Measurements from ENCODE around the gene CBX1. TPM values are rescaled to one million over a fixed set of nuclear protein-coding genes. Genes with fewer than 3 reads are reported as not detected.

The CBX1 gene
- total and polyA plus RNA-seq, 2 experiments from 2014 or later = 127 to 223 TPM

GRCh38 chr17:48149787-48150463, 48.6 kb upstream of the CBX1 start:
- Histone ChIP-seq H3K27me3 (ENCODE audit: insufficient read depth) (no peaks in the 10 kb centered on the region), H3K4me3 (no peak overlapping the region), H3K9me2 (ENCODE audit: insufficient read depth) (no peaks in the 10 kb centered on the region), H3K36me3 (ENCODE audit: insufficient read depth) (no peaks in the 10 kb centered on the region), H3K27ac (ENCODE audit: low read depth) (no peak overlapping the region), H2AFZ (no peak overlapping the region), H3K4me1 (ENCODE audit: insufficient read depth) (peaks cover 24% of the 10 kb centered on the region), H3K4me2 (peak overlapping the region; percentile 28), H3F3A (replicated peaks; ENCODE audit: low read depth) (no peaks in the 10 kb centered on the region; the same call in 1 of the 2 replicates), H4K20me1 (replicated peaks; ENCODE audit: insufficient read depth) (no peaks in the 10 kb centered on the region), H3K79me2 (replicated peaks; ENCODE audit: insufficient read depth) (no peaks in the 10 kb centered on the region)
- no peak overlapping the region for H3K4me3 Mint-ChIP-seq
- DNase-seq (ENCODE audit: low spot score) = no peak
- H3K27me3 Mint-ChIP-seq (ENCODE audit: insufficient read depth, low read depth, poor library complexity) = peaks cover 11% of the 10 kb centered on the region
- no peak overlapping the region for H3K27ac Mint-ChIP-seq
- peaks cover 41% of the 10 kb centered on the region for H3K4me1 Mint-ChIP-seq
- TF ChIP-seq POLR2AphosphoS5 (IDR thresholded peaks at IDR 0.05; ENCODE audit: low read depth) (no peak), ZNF331 (CRISPR knock-in tag; IDR thresholded peaks at IDR 0.05; ENCODE audit: low read depth) (no peak), EZH2phosphoT487 (IDR thresholded peaks at IDR 0.05; ENCODE audit: unreplicated experiment) (no peak), ETS1 (IDR thresholded peaks at IDR 0.05) (no peak), ZNF114 (CRISPR knock-in tag; IDR thresholded peaks at IDR 0.05) (no peak), STAT1 (IDR thresholded peaks at IDR 0.05; ENCODE audit: unreplicated experiment) (no peak), EZH2 (IDR thresholded peaks at IDR 0.05; ENCODE audit: low read depth, unreplicated experiment) (no peak), NANOG (IDR thresholded peaks at IDR 0.05; ENCODE audit: borderline replicate concordance) (no peak), ZNF462 (CRISPR knock-in tag; IDR thresholded peaks at IDR 0.05) (no peak), REST (IDR thresholded peaks at IDR 0.05; ENCODE audit: unreplicated experiment) (no peak), JUNB (IDR thresholded peaks at IDR 0.05; ENCODE audit: unreplicated experiment) (no peak), CREB1 (CRISPR knock-in tag; IDR thresholded peaks at IDR 0.05; ENCODE audit: low read depth) (no peak), CTCF (conservative IDR thresholded peaks at IDR 0.05; ENCODE audit: low read depth in 2 of 2) (no peak)
- no peaks in the 10 kb centered on the region for H3K9me3 Mint-ChIP-seq
- H3K36me3 Mint-ChIP-seq (ENCODE audit: low read depth) = no peaks in the 10 kb centered on the region
- ATAC-seq = no peak

All from GM23338 (cell line).